C4-2B (cell line): ENCODE data around the gene HSF2BP.

Source experiments
- H3K27ac ChIP-seq: fragments of 450-650 bp; 2 replicates; pipeline ENCODE4 v1.5.1; 2017
- CTCF ChIP-seq: fragments of 450-650 bp; conservative IDR thresholded peaks from 2 replicates; pipeline ENCODE4 v1.5.1; 2017; ENCODE audit warnings: mild to moderate bottlenecking
- ZFX ChIP-seq: fragments of 450-650 bp; IDR thresholded peaks from 2 replicates; pipeline ENCODE4 v1.6.1; 2017

HSF2BP gene

GRCh38 chr21:43645136-43645891, 14.0 kb downstream of the HSF2BP start:
- TF ChIP-seq CTCF (no peak), ZFX (no peak)
- no peak overlapping the region for H3K27ac ChIP-seq

DNA sequence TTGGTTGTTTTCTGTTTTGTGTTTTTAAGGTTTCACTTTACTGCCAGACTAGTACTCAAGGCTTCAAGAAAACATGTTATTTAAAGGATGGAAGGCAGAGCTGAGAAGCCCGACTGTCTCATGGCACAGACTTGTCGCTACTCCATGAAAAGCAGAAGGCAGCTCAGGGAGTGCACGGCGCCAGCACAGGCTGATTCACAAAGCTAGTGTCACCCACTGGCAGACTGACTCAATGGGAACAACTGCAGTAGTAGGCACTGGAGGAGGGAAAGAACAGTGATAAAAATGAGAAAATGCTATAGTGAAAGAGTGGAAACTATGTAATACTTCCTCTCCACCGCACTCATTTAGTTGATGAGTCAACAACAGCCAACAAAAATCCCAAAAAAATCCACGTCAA, 14.7 kb downstream of the HSF2BP start:
- no peak for TF ChIP-seq CTCF
- no peak for TF ChIP-seq ZFX
- no peak overlapping the region for H3K27ac ChIP-seq

DNA sequence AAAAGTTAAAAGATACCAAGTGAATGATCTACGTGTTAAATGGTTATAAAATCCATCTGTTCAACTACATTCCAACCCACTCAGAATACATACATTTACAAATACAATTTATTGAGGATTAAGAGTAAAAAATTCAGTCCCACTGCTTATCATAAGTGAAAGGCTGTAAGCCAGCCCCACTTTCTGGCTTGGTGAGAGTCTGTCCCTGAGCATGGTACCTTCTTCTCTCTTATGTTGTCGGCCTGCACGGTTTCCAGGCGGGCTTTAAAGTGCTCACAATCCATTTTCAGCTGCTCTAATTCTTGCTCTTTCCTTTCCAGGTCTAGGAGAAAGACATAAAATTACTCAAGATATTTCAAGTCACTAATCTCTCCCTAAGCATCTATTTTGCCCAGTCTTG, 15.2 kb downstream of the HSF2BP start:
- TF ChIP-seq CTCF (no peak), ZFX (no peak)
- no peak overlapping the region for H3K27ac ChIP-seq

DNA sequence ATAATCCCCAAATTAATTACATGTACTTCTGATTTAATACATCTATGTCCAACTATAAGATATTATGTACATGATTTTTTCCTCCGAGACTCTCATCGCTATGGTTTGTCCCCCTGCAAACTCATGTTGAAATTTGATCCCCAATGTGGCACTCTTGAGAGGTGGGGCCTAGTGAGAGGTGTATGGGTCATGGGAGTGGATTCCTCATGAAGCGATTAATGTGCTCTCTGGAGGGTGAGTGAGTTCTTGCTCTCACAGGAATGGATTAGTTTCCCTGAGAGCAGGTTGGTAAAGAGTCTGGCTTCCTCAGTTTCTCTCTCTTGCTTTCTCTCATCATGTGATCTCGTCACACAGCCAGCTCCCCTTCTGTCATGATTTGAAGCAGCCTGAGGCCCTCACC, 16.1 kb downstream of the HSF2BP start:
- H3K27ac ChIP-seq = no peak overlapping the region
- TF ChIP-seq ZFX (no peak), CTCF (no peak)

DNA sequence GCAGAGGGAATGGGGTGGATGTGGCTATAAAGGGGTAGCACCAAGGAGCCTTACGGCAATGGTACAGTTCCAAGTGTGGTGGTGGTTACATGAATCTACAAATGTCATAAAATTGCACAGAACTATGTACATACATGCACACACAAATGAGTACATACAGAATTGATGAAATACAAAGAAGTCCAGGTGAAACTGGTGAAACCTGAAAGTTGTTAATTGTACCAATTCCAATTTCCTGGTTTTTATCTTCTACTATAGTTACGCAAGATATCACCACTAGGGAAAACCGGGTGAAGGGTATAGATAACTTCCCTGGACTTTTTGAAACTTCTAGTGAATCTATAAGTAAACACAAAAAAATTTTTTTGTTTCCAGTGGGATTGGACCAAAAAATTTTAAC, 18.9 kb downstream of the HSF2BP start:
- peak overlapping the region; percentile 56 for H3K27ac ChIP-seq
- TF ChIP-seq ZFX = no peak
- peak; percentile 31 for TF ChIP-seq CTCF

DNA sequence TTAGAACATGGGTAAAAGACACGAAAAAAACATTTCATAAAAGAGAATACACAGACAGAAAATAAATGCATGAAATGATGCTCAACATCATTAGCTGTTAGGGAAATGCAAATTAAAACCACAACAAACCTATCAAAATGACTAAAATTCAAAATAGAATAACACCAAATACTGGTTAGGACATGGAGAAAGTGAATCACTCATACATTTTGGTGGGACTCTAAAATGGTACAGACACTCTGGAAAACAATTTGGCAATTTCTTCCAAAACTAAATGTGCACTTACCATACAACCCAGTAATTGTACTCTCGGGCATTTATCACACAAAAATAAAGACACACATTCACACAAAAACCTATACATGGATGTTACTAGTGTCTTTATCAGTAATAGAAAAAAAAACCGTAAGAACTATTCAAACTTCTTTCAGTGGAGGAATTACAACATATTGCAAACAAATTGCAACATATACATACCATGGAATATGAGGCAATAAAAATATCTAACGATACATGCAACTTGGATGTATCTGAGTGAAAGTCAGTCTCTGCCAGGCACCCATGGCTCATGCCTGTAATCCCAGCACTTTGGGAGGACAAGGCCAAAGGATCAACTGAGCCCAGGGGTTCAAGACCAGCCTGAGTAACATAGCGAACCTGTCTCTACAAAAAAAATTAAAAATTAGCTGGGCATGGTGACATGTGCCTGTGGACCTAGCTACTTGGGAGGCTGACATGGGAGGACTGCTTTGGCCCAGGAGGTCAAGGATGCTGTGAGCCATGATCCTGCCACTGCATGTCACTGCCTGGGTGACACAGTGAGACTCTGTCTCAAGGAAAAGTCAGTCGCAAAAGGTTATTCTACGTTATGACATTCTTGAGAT, 19.6 kb downstream of the HSF2BP start:
- TF ChIP-seq CTCF (no peak), ZFX (no peak)
- peak overlapping the region; percentile 56 for H3K27ac ChIP-seq

- TF ChIP-seq CTCF = no peak
- no peak overlapping the region for H3K27ac ChIP-seq
Measured at GRCh38 chr21:43637530-43638158, 21.6 kb downstream of the HSF2BP start.
